CD14-positive monocyte (primary cell): ENCODE results near the gene LEF1. TPM values are rescaled to one million over a fixed set of nuclear protein-coding genes. Genes with fewer than 3 reads are reported as not detected.

Source experiments
- DNase-seq, 3 donors: peaks; one replicate each; pipeline ENCODE4 v3.0.0-alpha.2; 2011 to 2022
- H2AFZ ChIP-seq: 2 replicates; pipeline ENCODE4 v1.6.0; 2012; ENCODE audit warnings: mild to moderate bottlenecking, low read depth, low read length, inconsistent platforms; ENCODE audit not compliant: insufficient read depth, poor library complexity, severe bottlenecking
- H3K27ac ChIP-seq, 2 donors: 1 replicate in 1 of 2; 2 replicates in 1 of 2; pipeline ENCODE4 v1.5.1; 2012 to 2013; ENCODE audit warnings: low read length in 2 of 2, control low read depth in 1 of 2, inconsistent platforms in 1 of 2, low read depth in 1 of 2, mild to moderate bottlenecking in 1 of 2
- H3K27me3 ChIP-seq, 2 donors: one replicate each; pipeline versions ENCODE4 v1.6.0 to v1.6.1; 2011 to 2013; ENCODE audit warnings: low read length in 2 of 2; ENCODE audit not compliant: control insufficient read depth in 2 of 2, insufficient read depth in 2 of 2
- H3K36me3 ChIP-seq, 2 donors: replicated peaks in 1 of 2; 1 replicate in 1 of 2; 2 replicates in 1 of 2; pipeline versions ENCODE4 v1.5.1 to v1.6.1; 2012 to 2013; ENCODE audit warnings: low read length in 2 of 2, control low read depth in 1 of 2, inconsistent platforms in 1 of 2, mild to moderate bottlenecking in 1 of 2; ENCODE audit not compliant: insufficient read depth in 2 of 2, control insufficient read depth in 1 of 2
- H3K4me1 ChIP-seq, 2 donors: 1 replicate in 1 of 2; 2 replicates in 1 of 2; pipeline versions ENCODE4 v1.5.1 to v1.6.1; 2012 to 2013; ENCODE audit warnings: low read length in 2 of 2, control low read depth in 1 of 2, inconsistent platforms in 1 of 2, mild to moderate bottlenecking in 1 of 2, moderate library complexity in 1 of 2; ENCODE audit not compliant: insufficient read depth in 2 of 2, control insufficient read depth in 1 of 2
- H3K4me2 ChIP-seq: replicated peaks from 2 replicates; pipeline ENCODE3; 2012; ENCODE audit warnings: low read length, moderate library complexity, mild to moderate bottlenecking; ENCODE audit not compliant: poor library complexity, severe bottlenecking; ENCODE audit errors: extremely low read depth
- H3K4me3 ChIP-seq, 3 experiments: fragments of 200-600 bp in 1 of 3; sonication (generic) in 1 of 3; replicated peaks in 1 of 3; 1 replicate in 2 of 3; 2 replicates in 1 of 3; pipeline ENCODE4 v1.5.1; 2011 to 2013; ENCODE audit warnings: low read length in 3 of 3, mild to moderate bottlenecking in 3 of 3, control low read depth in 2 of 3, low read depth in 2 of 3, inconsistent platforms in 1 of 3, moderate library complexity in 1 of 3
- H3K79me2 ChIP-seq: 2 replicates; pipeline ENCODE4 v1.6.0; 2012; ENCODE audit warnings: mild to moderate bottlenecking, control low read depth, inconsistent platforms, low read length, moderate library complexity; ENCODE audit not compliant: insufficient read depth
- H3K9ac ChIP-seq: 2 replicates; pipeline ENCODE4 v1.6.0; 2017; ENCODE audit warnings: low read length, mild to moderate bottlenecking; ENCODE audit not compliant: insufficient read depth, poor library complexity, severe bottlenecking
- H3K9me3 ChIP-seq, 2 donors: replicated peaks in 1 of 2; 1 replicate in 1 of 2; 2 replicates in 1 of 2; pipeline versions ENCODE4 v1.5.1 to v1.6.1; 2012 to 2013; ENCODE audit warnings: low read length in 2 of 2, control low read depth in 1 of 2; ENCODE audit not compliant: control insufficient read depth in 1 of 2, insufficient read depth in 1 of 2
- H4K20me1 ChIP-seq: 2 replicates; pipeline ENCODE4 v1.6.0; 2012; ENCODE audit warnings: mild to moderate bottlenecking, low read length, control low read depth, moderate library complexity; ENCODE audit not compliant: insufficient read depth
- H3K27ac Mint-ChIP-seq, 7 donors: one replicate each; pipeline ENCODE4 v1.8.0; 2020; ENCODE audit warnings: mild to moderate bottlenecking in 7 of 7, mixed read lengths in 7 of 7, moderate library complexity in 6 of 7, inconsistent platforms in 2 of 7
- H3K27me3 Mint-ChIP-seq, 3 donors: one replicate each; pipeline ENCODE4 v1.8.0; 2021 to 2022; ENCODE audit warnings: low read depth in 3 of 3, mild to moderate bottlenecking in 3 of 3, mixed read lengths in 3 of 3, moderate library complexity in 3 of 3, inconsistent platforms in 1 of 3
- H3K36me3 Mint-ChIP-seq, 2 donors: one replicate each; pipeline ENCODE4 v1.8.0; 2020; ENCODE audit warnings: mixed read lengths in 2 of 2, inconsistent platforms in 1 of 2, mild to moderate bottlenecking in 1 of 2
- H3K4me1 Mint-ChIP-seq: one replicate; pipeline ENCODE4 v1.8.0; 2020; ENCODE audit warnings: mild to moderate bottlenecking, mixed read lengths
- H3K4me3 Mint-ChIP-seq, 2 donors: one replicate each; pipeline ENCODE4 v1.8.0; 2020; ENCODE audit warnings: mild to moderate bottlenecking in 2 of 2, mixed read lengths in 2 of 2, moderate library complexity in 1 of 2
- H3K9me3 Mint-ChIP-seq, 7 donors: one replicate each; pipeline ENCODE4 v1.8.0; 2020 to 2022; ENCODE audit warnings: mixed read lengths in 7 of 7, mild to moderate bottlenecking in 6 of 7, moderate library complexity in 6 of 7, inconsistent platforms in 2 of 7
- CTCF ChIP-seq: fragments of 200-600 bp; IDR thresholded peaks from one replicate; pipeline ENCODE4 v1.8.0; 2022; ENCODE audit warnings: antibody characterized with exemption, mild to moderate bottlenecking
- WGBS: methylation state at CpG from one replicate; pipeline ENCODE4 v1.1.5; 2013; ENCODE audit warnings: missing lambda C conversion rate; ENCODE audit not compliant: insufficient coverage; 5-methylcytosine and 5-hydroxymethylcytosine counted together
- intact Hi-C, 2 donors: fragments of 100-400 bp; cut with micrococcal nuclease; formaldehyde crosslinking; loops; one replicate each; pipeline versions ENCODE4 v1.15.0 to v1.15.1; 2023
- polyA plus RNA-seq, 3 donors: library from polyadenylated mRNA; depleted of rRNA in 1 of 3; unstranded in 2 of 3; stranded (reverse) in 1 of 3; fragments of 300-500 nt in 2 of 3; fragments of >200 nt in 1 of 3; fragmentation: Illumina TruSeq in 2 of 3; gene quantifications; 1 replicate in 2 of 3; 2 replicates in 1 of 3; pipeline ENCODE4 v1.2.3, GENCODE V29; 2012 to 2021

LEF1 gene
- polyA plus RNA-seq, 3 donors, result 0.29 to 1.3 (median 0.61) TPM

GRCh38 chr4:108005807-108006206 is 162.9 kb downstream of the LEF1 start:
- no peak overlapping the region for H2AFZ ChIP-seq
- no peak overlapping the region for H3K4me2 ChIP-seq
- H3K9me3 ChIP-seq, result no peaks in the 10 kb centered on the region
- no peak overlapping the region for H3K4me3 ChIP-seq
- peaks cover 0 to under 1% of the 10 kb centered on the region in 2 donors for H3K36me3 ChIP-seq
- TF ChIP-seq CTCF, result no peak
- H3K4me1 ChIP-seq, result no peaks in the 10 kb centered on the region
- no peak for DNase-seq
- H3K79me2 ChIP-seq, result no peaks in the 10 kb centered on the region
- H3K27me3 ChIP-seq, result no peaks in the 10 kb centered on the region
- WGBS, result 100% methylated on average over 1 of the region's 1 CpG
- H3K4me3 Mint-ChIP-seq, result no peak overlapping the region
- H3K27me3 Mint-ChIP-seq, result no peaks in the 10 kb centered on the region
- peaks cover 2 to 13% of the 10 kb centered on the region in 2 donors for H3K36me3 Mint-ChIP-seq
- no peaks in the 10 kb centered on the region for H3K9me3 Mint-ChIP-seq
- no peaks in the 10 kb centered on the region for H4K20me1 ChIP-seq
- peaks cover 2% of the 10 kb centered on the region for H3K4me1 Mint-ChIP-seq
- intact Hi-C loops, result no loop called here
- no peak overlapping the region for H3K27ac ChIP-seq
- no peak overlapping the region for H3K9ac ChIP-seq
- peak overlapping the region in 1 of 7 donors; percentile 6 for H3K27ac Mint-ChIP-seq

GRCh38 chr4:108004646-108005045 is 164.1 kb downstream of the LEF1 start:
- H3K27ac Mint-ChIP-seq, result peak overlapping the region in 1 of 7 donors; percentile 4
- Histone ChIP-seq H3K9me3 (no peaks in the 10 kb centered on the region), H3K27me3 (no peaks in the 10 kb centered on the region), H3K79me2 (no peaks in the 10 kb centered on the region), H2AFZ (no peak overlapping the region), H3K4me1 (no peaks in the 10 kb centered on the region), H3K4me3 (no peak overlapping the region), H4K20me1 (no peaks in the 10 kb centered on the region), H3K27ac (no peak overlapping the region), H3K9ac (no peak overlapping the region), H3K4me2 (no peak overlapping the region), H3K36me3 (no peaks in the 10 kb centered on the region)
- TF ChIP-seq CTCF, result no peak
- DNase-seq, result no peak
- intact Hi-C loops, result no loop called here
- no peak overlapping the region for H3K4me3 Mint-ChIP-seq
- peaks cover 5 to 12% of the 10 kb centered on the region in 2 donors for H3K36me3 Mint-ChIP-seq
- peaks cover 9% of the 10 kb centered on the region for H3K4me1 Mint-ChIP-seq
- no peaks in the 10 kb centered on the region for H3K27me3 Mint-ChIP-seq
- WGBS, result 100% methylated on average over 1 of the region's 2 CpGs
- no peaks in the 10 kb centered on the region for H3K9me3 Mint-ChIP-seq
